ENCODE data around the gene SLC25A48. TPM values are rescaled to one million over a fixed set of nuclear protein-coding genes. Genes with fewer than 3 reads are reported as not detected.

The SLC25A48 gene
- total RNA-seq, 1 experiment from 2014 or later, result not detected

GRCh38 chr5:135905144-135905543, 70.7 kb downstream of the SLC25A48 start:
- H3F3A ChIP-seq (ENCODE audit: insufficient read depth, low read depth), result no peaks in the 10 kb centered on the region
- H3K9me3 ChIP-seq (ENCODE audit: insufficient read depth, low read depth), result no peaks in the 10 kb centered on the region; the same call in 1 of the 2 replicates
- H3K4me1 ChIP-seq (replicated peaks; ENCODE audit: insufficient read depth), result no peaks in the 10 kb centered on the region
- ChIA-PET POLR2A (ENCODE audit: unreplicated experiment) (no interaction called here), CTCF (no interaction called here)
- no peak overlapping the region for H3K4me2 ChIP-seq
- no peak overlapping the region for H3K4me3 ChIP-seq
- TF ChIP-seq EZH2 (IDR thresholded peaks at IDR 0.05; ENCODE audit: low read depth) (no peak), CTCF (conservative IDR thresholded peaks at IDR 0.05) (no peak)
- intact Hi-C loops (cut with micrococcal nuclease; ENCODE audit: unreplicated experiment), result no loop called here
- BruUV-seq (replicated peaks), result no TSS peak
- no peak overlapping the region for H3K27ac ChIP-seq
- peaks cover 49% of the 10 kb centered on the region for H3K27me3 ChIP-seq (ENCODE audit: insufficient read depth, low read depth)
- H3K36me3 ChIP-seq (ENCODE audit: low read depth), result no peaks in the 10 kb centered on the region
- no peaks in the 10 kb centered on the region for H3K9me2 ChIP-seq (ENCODE audit: insufficient read depth)
- H3K79me2 ChIP-seq (ENCODE audit: low read depth), result no peaks in the 10 kb centered on the region
- H4K20me1 ChIP-seq (ENCODE audit: insufficient read depth), result no peaks in the 10 kb centered on the region
- H2AFZ ChIP-seq, result no peak overlapping the region
- DNase-seq, result no peak

GRCh38 chr5:135913713-135914626, 79.5 kb downstream of the SLC25A48 start:
- DNase-seq, result no peak
- Histone ChIP-seq H3K4me3 (no peak overlapping the region), H3K27ac (no peak overlapping the region), H3K27me3 (ENCODE audit: insufficient read depth, low read depth) (peaks cover 71% of the 10 kb centered on the region), H4K20me1 (ENCODE audit: insufficient read depth) (no peaks in the 10 kb centered on the region), H3K36me3 (ENCODE audit: low read depth) (no peaks in the 10 kb centered on the region), H3K9me3 (ENCODE audit: insufficient read depth, low read depth) (no peaks in the 10 kb centered on the region; the same call in 1 of the 2 replicates), H3K79me2 (ENCODE audit: low read depth) (no peaks in the 10 kb centered on the region), H3K9me2 (ENCODE audit: insufficient read depth) (no peaks in the 10 kb centered on the region), H3K4me1 (replicated peaks; ENCODE audit: insufficient read depth) (no peaks in the 10 kb centered on the region), H3K4me2 (no peak overlapping the region), H2AFZ (no peak overlapping the region), H3F3A (ENCODE audit: insufficient read depth, low read depth) (no peaks in the 10 kb centered on the region)
- ChIA-PET CTCF (no interaction called here), POLR2A (ENCODE audit: unreplicated experiment) (no interaction called here)
- no TSS peak for BruUV-seq (replicated peaks)
- intact Hi-C loops (cut with micrococcal nuclease; ENCODE audit: unreplicated experiment), result no loop called here
- TF ChIP-seq EZH2 (IDR thresholded peaks at IDR 0.05; ENCODE audit: low read depth) (no peak), CTCF (conservative IDR thresholded peaks at IDR 0.05) (no peak)

GRCh38 chr5:135915466-135916001, 81.1 kb downstream of the SLC25A48 start:
- Histone ChIP-seq H3K4me2 (no peak overlapping the region), H3K4me3 (no peak overlapping the region), H3K27me3 (ENCODE audit: insufficient read depth, low read depth) (peaks cover 56% of the 10 kb centered on the region), H3K9me2 (ENCODE audit: insufficient read depth) (no peaks in the 10 kb centered on the region), H3K4me1 (replicated peaks; ENCODE audit: insufficient read depth) (no peaks in the 10 kb centered on the region), H4K20me1 (ENCODE audit: insufficient read depth) (no peaks in the 10 kb centered on the region), H3K36me3 (ENCODE audit: low read depth) (no peaks in the 10 kb centered on the region), H3K27ac (no peak overlapping the region), H3K9me3 (ENCODE audit: insufficient read depth, low read depth) (no peaks in the 10 kb centered on the region), H2AFZ (no peak overlapping the region), H3K79me2 (ENCODE audit: low read depth) (no peaks in the 10 kb centered on the region), H3F3A (ENCODE audit: insufficient read depth, low read depth) (no peaks in the 10 kb centered on the region)
- BruUV-seq (replicated peaks), result no TSS peak
- ChIA-PET CTCF (no interaction called here), POLR2A (ENCODE audit: unreplicated experiment) (no interaction called here)
- TF ChIP-seq EZH2 (IDR thresholded peaks at IDR 0.05; ENCODE audit: low read depth) (no peak), CTCF (conservative IDR thresholded peaks at IDR 0.05) (no peak)
- no peak for DNase-seq
- intact Hi-C loops (cut with micrococcal nuclease; ENCODE audit: unreplicated experiment), result no loop called here
